Stimulated activated CD8-positive, alpha-beta memory T cell treated with anti-CD3 and anti-CD28 coated beads, Interleukin-7, amount 100 ng/mL, for 48 hours (primary cell): ENCODE results near the gene ASCL5.

ENCODE experiments used
- DNase-seq, 2 donors: peaks; one replicate each; pipeline ENCODE4 v3.0.0-alpha.2; 2020; ENCODE audit warnings: low read depth in 1 of 2; ENCODE audit errors: extremely low read depth in 1 of 2

The ASCL5 gene

DNA sequence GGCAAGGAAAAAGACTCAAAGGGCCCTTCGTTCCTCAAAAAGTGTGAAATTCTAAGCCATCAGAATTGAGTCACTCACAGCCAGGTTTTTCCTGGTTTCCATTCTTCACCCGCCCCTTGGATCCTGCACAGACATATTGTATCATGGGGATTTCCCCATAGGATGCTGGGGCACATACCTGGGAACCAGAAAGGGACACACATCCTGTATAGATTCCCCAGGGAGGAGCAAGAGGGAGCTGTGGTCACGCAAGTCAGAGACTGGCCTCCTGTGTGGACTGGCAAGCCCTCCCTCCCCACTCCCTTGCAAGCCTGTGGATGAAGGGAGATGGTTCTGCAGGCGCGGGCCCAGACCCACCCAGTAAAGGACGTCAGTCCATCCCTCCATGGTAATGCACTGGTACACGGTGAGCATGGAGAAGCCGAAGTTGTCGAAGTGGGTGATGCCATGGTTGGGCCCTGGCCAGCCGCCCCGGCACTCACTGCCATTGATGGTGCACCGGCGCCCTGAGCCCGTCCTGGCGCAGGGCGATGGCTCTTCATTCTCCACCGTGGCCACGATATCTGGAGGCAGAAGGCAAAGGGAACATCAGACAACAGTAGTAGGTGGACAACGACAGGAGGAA lies 38.0 kb downstream of the ASCL5 start:
- no peak for DNase-seq

DNA sequence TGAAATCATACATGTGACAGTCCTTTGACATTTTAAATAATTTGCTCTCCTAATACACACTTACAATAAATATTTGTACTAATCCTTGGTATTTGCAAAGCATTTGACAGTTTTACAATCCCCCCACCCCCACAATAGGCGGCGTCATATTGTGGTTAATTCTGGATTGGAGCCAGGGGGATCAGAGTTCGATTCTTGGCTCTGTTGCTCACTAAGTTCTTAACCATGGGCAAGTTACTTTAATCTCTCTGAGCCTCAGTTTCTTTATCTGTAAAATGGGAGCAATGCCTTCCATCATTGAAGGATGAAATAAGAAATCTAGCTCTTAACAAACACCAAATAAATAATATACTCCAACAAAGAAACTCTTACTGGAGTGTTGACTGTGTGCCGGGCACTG lies 38.6 kb downstream of the ASCL5 start:
- no peak for DNase-seq

DNA sequence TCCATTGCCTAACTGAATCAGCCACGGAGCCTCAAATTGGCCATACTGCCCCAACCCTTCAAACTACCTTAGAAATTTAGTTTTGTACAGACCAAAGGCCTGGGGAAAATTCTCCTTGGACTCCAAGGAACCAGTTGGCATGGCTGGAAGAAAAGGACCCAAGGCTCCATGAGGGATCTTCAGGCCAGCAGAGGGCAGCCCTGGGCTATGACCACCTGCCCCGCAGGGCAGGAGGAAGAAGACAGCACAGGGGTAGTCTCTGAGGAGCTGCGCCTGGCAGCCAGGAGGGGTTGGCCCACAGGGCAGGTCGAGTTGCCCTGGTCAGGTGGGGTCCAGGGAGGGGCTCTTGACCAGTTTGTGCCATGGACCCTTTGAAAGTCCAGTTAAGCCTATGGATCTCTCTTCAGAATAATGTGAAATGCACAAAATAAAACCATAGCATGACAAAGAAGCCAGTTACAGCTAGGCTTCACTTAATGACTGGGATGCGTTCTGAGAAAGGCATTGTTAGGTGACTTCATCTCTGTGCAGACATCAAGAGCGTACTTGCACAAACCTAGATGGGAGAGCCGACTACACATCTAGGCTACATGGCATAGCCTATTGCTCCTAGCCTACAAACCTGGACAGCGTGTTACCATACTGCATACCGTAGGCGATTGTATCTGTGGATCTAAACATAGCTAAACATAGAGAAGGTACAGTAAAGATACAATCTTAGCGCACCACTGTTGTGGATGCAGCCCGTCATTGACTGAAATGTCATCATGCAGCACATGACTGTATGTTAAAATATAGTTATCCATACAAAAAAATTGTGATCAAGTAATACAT lies 40.9 kb downstream of the ASCL5 start:
- DNase-seq, result peak in 1 of 2 donors; percentile 1

DNA sequence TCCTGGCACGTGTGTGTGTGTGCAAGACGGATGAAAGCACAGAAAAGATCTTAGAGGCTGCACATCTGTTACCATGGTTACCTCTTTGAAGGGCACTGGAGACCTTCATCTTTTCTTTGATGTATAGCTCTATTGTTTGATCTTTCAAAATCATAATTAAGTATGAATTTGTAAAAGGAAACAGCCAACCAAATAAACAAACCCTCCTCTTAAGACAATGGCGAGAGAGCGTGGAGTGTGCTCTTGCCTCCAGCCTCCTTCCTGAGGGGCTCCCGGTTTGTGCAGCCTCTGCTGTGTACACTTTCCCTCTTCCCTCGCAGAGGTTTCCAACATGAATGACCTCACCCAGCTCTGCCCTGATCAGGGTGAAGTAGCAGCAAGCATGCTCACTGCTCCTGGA lies 42.7 kb downstream of the ASCL5 start:
- DNase-seq, result no peak

DNA sequence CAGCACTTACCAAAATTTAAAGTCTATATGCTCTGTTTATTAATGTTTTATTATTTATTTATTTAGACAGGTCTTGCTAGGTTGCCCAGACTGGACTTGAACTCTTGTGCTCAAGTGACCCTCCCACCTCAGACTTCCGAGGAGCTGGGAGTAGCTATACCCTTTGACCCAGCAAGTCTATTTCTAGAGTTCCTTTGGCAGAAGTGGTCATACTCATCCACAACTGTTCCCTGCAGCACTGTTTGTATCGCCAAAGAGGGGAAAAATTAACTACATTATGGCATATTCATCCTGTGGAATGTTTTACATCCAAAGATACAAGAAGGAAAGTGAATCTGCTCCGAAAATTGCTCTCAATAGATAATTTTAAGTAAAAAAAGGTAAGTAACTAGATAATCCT lies 43.2 kb downstream of the ASCL5 start:
- DNase-seq, result no peak

DNA sequence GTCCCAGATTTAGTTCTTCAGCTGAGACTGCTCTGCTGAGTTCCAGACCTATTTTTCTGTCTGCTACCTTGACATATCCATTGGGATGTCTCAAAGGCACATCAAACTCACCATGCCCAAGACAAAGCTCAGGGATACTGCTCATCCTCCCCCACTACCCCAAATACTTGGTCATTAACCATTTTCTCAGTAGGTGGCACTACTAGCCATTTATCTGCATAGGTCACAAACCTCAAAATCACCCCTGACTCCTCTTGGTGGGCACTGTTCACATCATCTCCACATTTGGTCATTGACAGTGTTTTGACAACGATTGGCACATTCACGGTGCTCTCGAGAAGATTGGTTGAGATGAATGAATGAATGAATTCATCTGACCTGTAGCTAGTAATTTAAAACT lies 46.8 kb downstream of the ASCL5 start:
- no peak for DNase-seq

DNA sequence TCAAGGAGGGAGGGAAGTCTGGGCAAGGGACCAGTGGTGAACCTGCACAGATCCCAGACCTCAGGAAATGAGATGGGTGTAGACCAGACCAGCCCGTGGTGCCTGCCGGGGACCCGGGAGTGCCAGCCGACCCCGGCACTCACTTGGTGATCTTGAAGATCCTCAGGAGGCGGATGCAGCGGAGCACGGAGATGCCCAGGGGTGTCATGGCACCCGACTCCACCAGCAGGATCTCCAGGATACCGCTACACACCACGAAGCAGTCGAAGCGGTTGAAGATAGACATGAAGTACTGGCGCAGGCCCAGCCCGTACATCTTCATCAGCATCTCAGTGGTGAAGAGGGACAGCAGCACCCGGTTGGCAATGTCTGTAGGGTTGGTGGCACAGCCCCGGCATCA lies 49.2 kb downstream of the ASCL5 start:
- DNase-seq, result no peak

DNA sequence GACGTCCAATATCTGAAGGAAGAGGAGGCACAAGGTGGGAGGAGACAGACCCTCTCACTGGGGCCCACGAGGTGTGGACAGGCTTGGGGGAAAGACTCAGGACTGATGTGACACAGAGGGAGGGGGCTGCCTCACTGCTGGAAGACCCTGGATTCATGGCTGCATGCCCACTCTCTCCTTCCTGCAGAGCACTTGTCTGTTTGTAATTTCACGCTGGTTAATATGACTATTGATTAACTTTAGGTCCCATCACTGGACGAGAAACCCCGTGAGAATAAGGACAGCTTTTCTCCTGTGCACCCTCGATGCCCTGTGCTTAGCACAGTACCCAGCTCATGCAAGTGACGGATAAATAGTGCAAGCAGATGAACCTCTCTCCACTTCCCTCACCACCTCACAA lies 49.9 kb downstream of the ASCL5 start:
- DNase-seq, result no peak

DNA sequence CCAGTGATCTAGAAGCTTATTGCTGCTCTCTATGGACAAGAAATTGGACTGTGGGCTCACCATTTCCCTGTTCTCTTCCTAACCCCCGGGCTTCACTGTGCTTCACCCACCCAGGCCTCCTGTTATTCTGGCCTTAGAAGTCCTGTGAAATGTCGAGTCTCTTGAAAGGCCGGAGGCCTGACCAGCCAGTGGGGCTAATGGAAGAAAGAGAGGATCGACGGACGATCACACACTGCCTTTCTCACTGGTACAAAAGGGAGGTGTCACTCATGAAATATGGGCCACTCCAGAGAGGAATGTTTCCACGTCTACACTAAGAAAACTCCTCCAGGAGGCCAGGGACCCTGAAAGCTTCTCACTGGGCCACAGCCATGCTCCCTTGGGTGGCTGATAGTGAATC lies 50.9 kb downstream of the ASCL5 start:
- no peak for DNase-seq

DNA sequence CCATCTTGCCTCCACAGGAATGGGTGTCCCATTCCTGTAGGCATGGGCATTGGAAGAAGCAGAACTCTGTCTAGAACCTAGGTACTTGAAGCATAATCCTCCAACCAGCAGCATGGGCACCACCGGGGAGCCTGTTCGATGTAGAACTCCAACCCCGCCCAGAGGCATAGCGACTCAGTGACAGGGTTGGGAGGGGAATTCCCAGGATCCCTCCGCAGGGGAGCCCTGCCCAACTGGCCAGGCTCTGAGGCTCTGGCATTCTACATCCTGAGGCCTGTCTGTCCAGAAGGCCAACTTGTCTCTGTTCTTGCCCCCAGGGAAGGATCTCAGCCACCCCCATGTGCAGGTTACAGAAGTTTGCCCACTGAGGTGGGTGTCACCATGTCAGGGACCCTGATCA lies 53.0 kb downstream of the ASCL5 start:
- no peak for DNase-seq

DNA sequence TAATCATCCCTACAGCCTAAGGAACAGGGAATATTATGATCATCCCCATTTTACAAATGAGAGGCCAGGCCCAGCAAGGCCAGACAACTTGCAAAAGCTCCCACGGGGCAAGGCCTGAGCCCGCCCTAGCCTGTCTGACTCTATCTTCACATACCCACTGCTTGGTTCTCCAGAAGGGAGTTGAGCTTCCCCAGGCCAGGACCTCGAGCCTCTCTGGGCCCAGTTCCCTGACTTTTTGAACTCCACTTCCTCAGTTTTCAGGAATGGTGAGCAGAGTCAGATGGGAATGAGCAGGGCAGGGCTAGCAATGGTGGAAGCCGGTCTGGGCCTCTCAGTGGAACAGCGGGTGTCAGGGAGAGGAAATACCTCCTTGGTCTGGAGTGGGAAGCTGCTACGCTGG lies 54.1 kb downstream of the ASCL5 start:
- DNase-seq, result no peak

DNA sequence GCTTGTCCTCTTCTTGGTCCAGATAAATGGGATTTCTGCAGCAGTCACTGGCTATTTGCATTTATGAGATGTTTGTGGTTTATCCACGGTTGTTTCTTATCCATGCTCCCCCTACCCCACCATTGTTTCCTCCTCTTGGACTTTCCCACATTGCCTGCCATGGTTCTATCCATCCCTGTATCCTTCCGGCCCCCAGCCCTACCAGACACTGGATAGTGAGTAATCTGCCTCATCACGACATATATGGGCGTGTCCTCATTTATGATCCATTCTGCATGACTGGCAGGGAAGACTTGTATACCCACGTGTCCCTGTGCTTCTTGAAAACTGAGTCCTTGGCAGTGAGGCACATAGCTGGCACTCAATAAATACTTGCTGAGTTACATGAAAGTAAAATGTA lies 54.8 kb downstream of the ASCL5 start:
- no peak for DNase-seq

DNA sequence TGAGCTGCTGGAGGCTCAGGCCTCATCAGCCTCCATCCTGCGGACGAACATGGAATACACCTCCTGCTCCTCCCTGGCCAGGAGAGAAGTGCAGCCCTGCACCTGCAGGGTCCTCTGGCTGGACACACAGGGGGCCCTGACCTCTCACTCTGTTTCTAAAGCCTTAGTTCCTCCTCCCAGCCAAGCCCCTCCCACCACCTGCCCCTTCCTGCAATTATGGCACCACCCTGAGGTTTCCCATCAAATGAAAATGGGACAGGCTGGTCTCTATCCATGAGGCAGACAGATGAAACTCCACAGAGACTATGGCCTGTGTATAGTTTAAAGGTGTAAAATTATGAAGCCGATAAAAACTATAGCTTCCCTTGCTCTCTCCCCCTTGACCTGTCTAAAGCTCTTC lies 57.3 kb downstream of the ASCL5 start:
- no peak for DNase-seq

DNA sequence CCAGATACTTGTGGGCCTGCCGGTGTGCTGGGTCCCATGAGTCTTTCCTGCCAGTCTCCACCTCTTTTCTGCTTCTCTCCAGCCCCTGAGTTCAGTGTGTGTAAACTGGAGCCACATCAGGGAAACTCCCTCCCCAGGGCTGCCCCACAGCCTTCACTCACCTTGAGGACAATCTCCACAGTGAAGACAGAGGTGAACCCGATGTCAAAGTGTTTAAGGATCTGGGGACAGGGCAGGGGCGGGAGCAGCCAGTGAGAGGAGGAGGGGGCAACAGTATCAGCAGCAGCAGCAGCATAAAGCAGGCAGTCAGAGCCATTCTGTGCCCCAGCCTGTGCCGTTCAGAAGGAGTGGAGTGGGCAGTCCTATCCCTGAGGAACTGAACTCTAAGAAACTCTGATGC lies 58.0 kb downstream of the ASCL5 start:
- no peak for DNase-seq

DNA sequence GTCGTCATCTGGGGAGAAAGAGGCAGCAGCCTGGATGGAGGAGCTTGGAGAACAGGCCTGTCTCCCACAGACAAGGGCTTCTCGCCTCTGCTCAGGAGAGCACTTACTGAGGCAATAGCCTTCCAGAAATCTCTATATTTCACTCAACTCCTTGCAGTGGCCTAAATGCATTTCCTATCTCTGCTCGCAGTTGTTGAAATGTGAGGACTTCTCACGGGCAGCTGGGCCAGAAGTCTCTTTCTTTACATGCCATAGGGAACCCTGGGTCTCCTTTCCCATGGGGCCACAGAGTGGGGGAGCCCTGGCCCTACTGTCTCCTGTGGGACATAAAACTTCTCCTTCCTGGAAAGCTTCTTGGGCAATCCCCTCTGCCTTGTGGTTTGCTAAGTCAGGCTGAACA lies 60.0 kb downstream of the ASCL5 start:
- no peak for DNase-seq

DNA sequence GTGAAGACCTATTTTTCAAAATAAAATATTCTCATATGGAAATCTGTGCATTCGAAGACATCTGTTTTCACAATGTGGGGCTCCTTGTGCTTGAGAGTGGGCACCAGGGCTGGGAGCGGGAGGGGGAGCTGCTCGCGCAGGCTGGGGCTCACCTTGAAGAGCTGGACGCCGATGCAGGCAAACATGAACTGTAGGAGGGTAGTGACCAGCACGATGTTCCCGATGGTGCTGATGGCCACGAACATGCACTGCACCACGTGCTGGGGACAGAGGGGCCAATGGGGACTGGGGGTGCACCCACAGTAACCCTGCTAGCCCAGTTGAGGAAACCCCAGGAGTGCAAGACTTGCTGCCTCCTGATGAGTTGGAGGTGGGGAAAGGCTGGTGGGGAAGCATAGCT lies 61.3 kb downstream of the ASCL5 start:
- DNase-seq, result no peak

DNA sequence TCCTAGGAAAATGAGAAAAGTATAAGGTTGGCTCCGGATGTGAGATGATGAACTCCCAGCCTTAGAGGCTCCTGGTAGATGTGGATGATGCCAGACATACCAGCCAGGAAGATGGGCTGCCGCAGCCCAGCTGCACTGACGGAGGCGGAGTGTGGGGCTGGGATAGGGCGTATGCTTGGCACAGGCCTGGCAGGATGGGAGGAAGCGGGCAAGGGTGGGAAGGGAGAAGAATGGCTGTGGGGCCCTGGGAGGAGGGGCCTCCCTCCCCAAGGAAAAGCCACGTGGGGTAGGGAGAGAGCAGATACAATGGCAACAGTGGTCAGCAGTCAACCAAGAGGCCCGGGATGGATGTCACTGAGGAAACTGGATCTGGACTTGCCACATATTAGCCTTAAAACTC lies 62.2 kb downstream of the ASCL5 start:
- no peak for DNase-seq
